Endothelial cell of umbilical vein (primary cell): ENCODE measurements around the gene OR7A10. TPM values are rescaled to one million over a fixed set of nuclear protein-coding genes. Genes with fewer than 3 reads are reported as not detected.

Experiments
- BruUV-seq: library from RNA; stranded (reverse); fragments of 400-500 nt; replicated peaks from 2 replicates; lab custom pipeline; 2021; lab: Mats Ljungman, UMichigan
- CTCF ChIA-PET: fragments of 300-600, 350-600 bp; sonication (Branson Sonifier 250); formaldehyde crosslinking; loops from one replicate; lab custom pipeline; 2021; ENCODE audit warnings: antibody characterized with exemption, inconsistent platforms; lab: Charles Lee
- POLR2A ChIA-PET: fragments of 300-600, 350-600 bp; sonication (Branson Sonifier 250); formaldehyde crosslinking; loops from one replicate; lab custom pipeline; 2021; ENCODE audit warnings: antibody characterized with exemption, inconsistent platforms; lab: Charles Lee
- DNase-seq: peaks from one replicate; pipeline ENCODE4 v3.0.0-alpha.2; 2011; ENCODE audit warnings: low read depth, low spot score
- FAIRE-seq: peaks from 2 replicates; lab custom pipeline; 2011; peaks lifted over from hg19 to GRCh38; lab: Jason Lieb, UNC
- H2AFZ ChIP-seq: 2 replicates; pipeline ENCODE4 v1.6.0; 2012; ENCODE audit warnings: low read depth, low read length, control low read depth, inconsistent platforms
- H3K27ac ChIP-seq: 2 replicates; pipeline ENCODE4 v1.5.1; 2011; ENCODE audit warnings: low read depth, mild to moderate bottlenecking, control low read depth, low read length, moderate library complexity; ENCODE audit not compliant: insufficient read depth
- H3K27me3 ChIP-seq, 2 experiments: 2 replicates each; pipeline versions ENCODE4 v1.6.0 to v1.6.1; 2011; ENCODE audit warnings: low read length in 2 of 2, mixed read lengths in 1 of 2; ENCODE audit not compliant: control insufficient read depth in 2 of 2, insufficient read depth in 2 of 2
- H3K36me3 ChIP-seq, 2 experiments: 2 replicates in 1 of 2; 3 replicates in 1 of 2; pipeline ENCODE4 v1.5.1; 2011; ENCODE audit warnings: low read length in 2 of 2, mild to moderate bottlenecking in 1 of 2, moderate library complexity in 1 of 2; ENCODE audit not compliant: control insufficient read depth in 2 of 2, insufficient read depth in 2 of 2; ENCODE audit errors: extremely low read depth in 1 of 2
- H3K4me1 ChIP-seq: 3 replicates; pipeline ENCODE4 v1.5.1; 2011; ENCODE audit warnings: mild to moderate bottlenecking, low read length; ENCODE audit not compliant: control insufficient read depth, insufficient read depth; ENCODE audit errors: extremely low read depth
- H3K4me2 ChIP-seq: 2 replicates; pipeline ENCODE4 v1.6.1; 2011; ENCODE audit warnings: low read length, control low read depth, mixed read lengths; ENCODE audit not compliant: insufficient read depth
- H3K4me3 ChIP-seq, 3 experiments: fragments of 200-600 bp in 1 of 3; sonication (generic), shearing (Covaris generic) in 1 of 3; replicated peaks in 1 of 3; 2 replicates each; pipeline ENCODE4 v1.5.1; 2011 to 2016; ENCODE audit warnings: control low read depth in 3 of 3, low read length in 3 of 3, mild to moderate bottlenecking in 2 of 3, inconsistent platforms in 1 of 3, low read depth in 1 of 3, moderate library complexity in 1 of 3; ENCODE audit not compliant: insufficient read depth in 1 of 3
- H3K79me2 ChIP-seq: 2 replicates; pipeline ENCODE4 v1.6.0; 2012; ENCODE audit warnings: low read length, inconsistent platforms; ENCODE audit not compliant: control insufficient read depth, insufficient read depth
- H3K9ac ChIP-seq: replicated peaks from 2 replicates; pipeline ENCODE3; 2011; ENCODE audit warnings: low read length, control low read depth; ENCODE audit not compliant: insufficient read depth; ENCODE audit errors: extremely low read depth
- H3K9me1 ChIP-seq: replicated peaks from 3 replicates; pipeline ENCODE4 v1.6.0; 2011; ENCODE audit warnings: mild to moderate bottlenecking, low read length; ENCODE audit not compliant: control insufficient read depth, insufficient read depth; ENCODE audit errors: extremely low read depth
- H3K9me3 ChIP-seq: replicated peaks from 2 replicates; pipeline ENCODE4 v1.5.1; 2012; ENCODE audit warnings: low read length, inconsistent platforms; ENCODE audit not compliant: control insufficient read depth, insufficient read depth
- H4K20me1 ChIP-seq: replicated peaks from 2 replicates; pipeline ENCODE3; 2011; ENCODE audit warnings: mild to moderate bottlenecking, low read length; ENCODE audit not compliant: control insufficient read depth, insufficient read depth; ENCODE audit errors: extremely low read depth
- EZH2 ChIP-seq: IDR thresholded peaks from 2 replicates; pipeline ENCODE4 v1.6.1; 2012; ENCODE audit warnings: borderline replicate concordance, low read depth, mild to moderate bottlenecking, moderate library complexity, low read length, inconsistent platforms; ENCODE audit not compliant: severe bottlenecking
- FOS ChIP-seq: IDR thresholded peaks from 2 replicates; pipeline ENCODE4 v1.6.1; 2011; ENCODE audit warnings: mild to moderate bottlenecking, low read length, moderate library complexity, borderline replicate concordance; ENCODE audit not compliant: insufficient read depth
- GATA2 ChIP-seq: IDR thresholded peaks from 2 replicates; pipeline ENCODE4 v1.7.0; 2011; ENCODE audit warnings: low read depth, mild to moderate bottlenecking, moderate library complexity, mixed read lengths, low read length; ENCODE audit not compliant: insufficient read length, insufficient read depth
- JUN ChIP-seq: IDR thresholded peaks from 2 replicates; pipeline ENCODE4 v1.6.1; 2011; ENCODE audit warnings: borderline replicate concordance, low read depth; ENCODE audit not compliant: insufficient read length, insufficient read depth
- POLR2A ChIP-seq: IDR thresholded peaks from 2 replicates; pipeline ENCODE4 v1.6.1; 2012; ENCODE audit warnings: low read depth, mild to moderate bottlenecking, control low read depth, low read length
- dilution Hi-C: fragments of 300-500 bp; cut with MboI; formaldehyde crosslinking; loops from one replicate; pipeline ENCODE4 v1.15.0; 2019; ENCODE audit warnings: low sequenced_read_pairs; ENCODE audit not compliant: extremely low pct_ligation_motif_present
- intact Hi-C: fragments of 100-400 bp; cut with micrococcal nuclease; formaldehyde crosslinking; loops from one replicate; pipeline ENCODE4 v1.10.0; 2022
- polyA plus RNA-seq, 4 experiments: library from polyadenylated mRNA; depleted of rRNA in 3 of 4; stranded (reverse) in 3 of 4; unstranded in 1 of 4; fragments of >200 nt; gene quantifications; 2 replicates each; pipeline versions ENCODE4 v1.2.1 to v1.2.3, GENCODE V29; 2011 to 2012; ENCODE audit warnings: missing spikeins in 1 of 4
- total RNA-seq: library from RNA; stranded (reverse); gene quantifications from 2 replicates; pipeline ENCODE4 v1.2.3, GENCODE V29; 2021
- TF ChIP-seq, protein P1 (sequence below), 2 donors: IDR thresholded peaks; 1 replicate in 1 of 2; 2 replicates in 1 of 2; pipeline ENCODE4 v1.5.1; 2011; ENCODE audit warnings: low read length in 2 of 2, mild to moderate bottlenecking in 2 of 2, moderate library complexity in 2 of 2, control low read depth in 1 of 2, inconsistent platforms in 1 of 2, low read depth in 1 of 2; ENCODE audit not compliant: insufficient read depth in 1 of 2; ENCODE audit errors: extremely low read depth in 1 of 2

The OR7A10 gene
- total and polyA plus RNA-seq, 2 donors (not counting 3 experiments of a cell fraction or from before 2014, with no cell fraction given), result not detected

DNA sequence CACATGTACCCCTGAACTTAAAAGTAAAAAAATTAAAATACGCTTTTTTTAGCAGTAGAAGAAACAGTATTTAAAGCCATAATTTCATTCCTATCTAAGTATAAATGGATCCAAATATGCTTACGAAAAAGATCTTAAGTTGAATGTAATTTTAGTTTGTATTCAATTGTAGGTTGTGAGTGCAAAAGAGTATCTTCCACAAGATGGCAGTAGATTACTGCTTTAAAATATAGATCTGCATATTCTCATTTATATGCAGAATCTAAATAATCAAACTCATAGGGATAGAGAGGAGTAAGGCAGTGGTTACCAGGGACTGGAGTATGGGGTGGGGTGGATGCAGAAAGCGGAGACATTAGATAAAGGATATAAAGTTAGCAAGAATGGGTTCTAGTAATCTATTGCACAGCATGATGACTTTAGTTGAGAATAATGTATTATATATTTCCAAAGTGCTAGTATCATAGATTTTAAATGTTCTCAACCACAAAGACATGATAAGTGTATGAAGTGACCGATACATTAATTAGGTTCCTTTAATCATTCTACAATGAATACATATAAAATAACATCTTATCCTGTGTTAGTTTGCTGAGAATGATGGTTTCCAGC, 23.0 kb upstream of the OR7A10 start:
- Histone ChIP-seq H3K4me1 (no peaks in the 10 kb centered on the region), H4K20me1 (no peaks in the 10 kb centered on the region), H2AFZ (no peak overlapping the region), H3K9me3 (no peaks in the 10 kb centered on the region), H3K27ac (no peak overlapping the region), H3K79me2 (no peaks in the 10 kb centered on the region), H3K4me3 (no peak overlapping the region), H3K36me3 (no peaks in the 10 kb centered on the region), H3K27me3 (no peaks in the 10 kb centered on the region), H3K9ac (no peak overlapping the region), H3K9me1 (no peaks in the 10 kb centered on the region), H3K4me2 (no peak overlapping the region)
- intact Hi-C loops (no loop called here), dilution Hi-C loops (no loop called here)
- ChIA-PET POLR2A (no interaction called here), CTCF (no interaction called here)
- TF ChIP-seq GATA2 (no peak), JUN (no peak)
- TF ChIP-seq, protein P1, sequence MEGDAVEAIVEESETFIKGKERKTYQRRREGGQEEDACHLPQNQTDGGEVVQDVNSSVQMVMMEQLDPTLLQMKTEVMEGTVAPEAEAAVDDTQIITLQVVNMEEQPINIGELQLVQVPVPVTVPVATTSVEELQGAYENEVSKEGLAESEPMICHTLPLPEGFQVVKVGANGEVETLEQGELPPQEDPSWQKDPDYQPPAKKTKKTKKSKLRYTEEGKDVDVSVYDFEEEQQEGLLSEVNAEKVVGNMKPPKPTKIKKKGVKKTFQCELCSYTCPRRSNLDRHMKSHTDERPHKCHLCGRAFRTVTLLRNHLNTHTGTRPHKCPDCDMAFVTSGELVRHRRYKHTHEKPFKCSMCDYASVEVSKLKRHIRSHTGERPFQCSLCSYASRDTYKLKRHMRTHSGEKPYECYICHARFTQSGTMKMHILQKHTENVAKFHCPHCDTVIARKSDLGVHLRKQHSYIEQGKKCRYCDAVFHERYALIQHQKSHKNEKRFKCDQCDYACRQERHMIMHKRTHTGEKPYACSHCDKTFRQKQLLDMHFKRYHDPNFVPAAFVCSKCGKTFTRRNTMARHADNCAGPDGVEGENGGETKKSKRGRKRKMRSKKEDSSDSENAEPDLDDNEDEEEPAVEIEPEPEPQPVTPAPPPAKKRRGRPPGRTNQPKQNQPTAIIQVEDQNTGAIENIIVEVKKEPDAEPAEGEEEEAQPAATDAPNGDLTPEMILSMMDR (IDR thresholded peaks at IDR 0.05; ENCODE audit: extremely low read depth in 1 of 2, insufficient read depth in 1 of 2, low read depth in 1 of 2, low read length in 2 of 2), result peak in 1 of 2 donors; percentile 20
- DNase-seq, result peak; percentile 13
- no peak for FAIRE-seq
- BruUV-seq, result no TSS peak

DNA sequence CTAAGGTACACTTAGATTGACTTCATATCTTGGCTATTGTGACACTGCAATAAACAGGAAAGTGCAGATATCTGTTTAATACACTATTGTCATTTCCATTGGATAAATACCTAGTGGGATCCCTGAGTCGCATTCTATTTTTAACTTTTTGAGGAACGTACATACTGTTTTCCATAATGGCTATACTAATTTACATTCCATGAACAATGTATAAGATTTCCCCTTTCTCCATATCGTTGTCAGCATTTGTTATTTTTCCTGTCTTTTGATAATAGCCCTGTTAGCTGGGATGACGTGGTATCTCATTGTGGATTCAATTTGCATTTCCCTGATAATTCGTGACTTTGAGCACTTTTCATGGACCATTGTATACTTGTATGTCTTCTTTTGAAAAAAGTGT, 19.8 kb upstream of the OR7A10 start:
- FAIRE-seq (no peak), DNase-seq (no peak)
- no peaks in the 10 kb centered on the region for H3K4me1 ChIP-seq
- dilution Hi-C loops, result no loop called here
- BruUV-seq, result no TSS peak
- no peaks in the 10 kb centered on the region for H3K27me3 ChIP-seq
- ChIA-PET POLR2A (no interaction called here), CTCF (no interaction called here)
- no peaks in the 10 kb centered on the region for H3K36me3 ChIP-seq
- no peak overlapping the region for H3K27ac ChIP-seq
- no peaks in the 10 kb centered on the region for H3K79me2 ChIP-seq
- no peak for TF ChIP-seq EZH2
- TF ChIP-seq, protein P1 (IDR thresholded peaks at IDR 0.05; ENCODE audit: extremely low read depth in 1 of 2, insufficient read depth in 1 of 2, low read depth in 1 of 2, low read length in 2 of 2), result no peak
- TF ChIP-seq FOS, result no peak
- no peak for TF ChIP-seq POLR2A
- intact Hi-C loops, result no loop called here
- no peak overlapping the region for H3K4me3 ChIP-seq
- H3K9ac ChIP-seq, result no peak overlapping the region
- H4K20me1 ChIP-seq, result no peaks in the 10 kb centered on the region
- no peak overlapping the region for H3K4me2 ChIP-seq
- H2AFZ ChIP-seq, result no peak overlapping the region
- no peaks in the 10 kb centered on the region for H3K9me3 ChIP-seq
- H3K9me1 ChIP-seq, result no peaks in the 10 kb centered on the region
